Measurements from ENCODE around the gene DAZAP1.
A peak's percentile ranks its signal among the peaks of the same experiment; 100 is the strongest.

The DAZAP1 gene

DNA sequence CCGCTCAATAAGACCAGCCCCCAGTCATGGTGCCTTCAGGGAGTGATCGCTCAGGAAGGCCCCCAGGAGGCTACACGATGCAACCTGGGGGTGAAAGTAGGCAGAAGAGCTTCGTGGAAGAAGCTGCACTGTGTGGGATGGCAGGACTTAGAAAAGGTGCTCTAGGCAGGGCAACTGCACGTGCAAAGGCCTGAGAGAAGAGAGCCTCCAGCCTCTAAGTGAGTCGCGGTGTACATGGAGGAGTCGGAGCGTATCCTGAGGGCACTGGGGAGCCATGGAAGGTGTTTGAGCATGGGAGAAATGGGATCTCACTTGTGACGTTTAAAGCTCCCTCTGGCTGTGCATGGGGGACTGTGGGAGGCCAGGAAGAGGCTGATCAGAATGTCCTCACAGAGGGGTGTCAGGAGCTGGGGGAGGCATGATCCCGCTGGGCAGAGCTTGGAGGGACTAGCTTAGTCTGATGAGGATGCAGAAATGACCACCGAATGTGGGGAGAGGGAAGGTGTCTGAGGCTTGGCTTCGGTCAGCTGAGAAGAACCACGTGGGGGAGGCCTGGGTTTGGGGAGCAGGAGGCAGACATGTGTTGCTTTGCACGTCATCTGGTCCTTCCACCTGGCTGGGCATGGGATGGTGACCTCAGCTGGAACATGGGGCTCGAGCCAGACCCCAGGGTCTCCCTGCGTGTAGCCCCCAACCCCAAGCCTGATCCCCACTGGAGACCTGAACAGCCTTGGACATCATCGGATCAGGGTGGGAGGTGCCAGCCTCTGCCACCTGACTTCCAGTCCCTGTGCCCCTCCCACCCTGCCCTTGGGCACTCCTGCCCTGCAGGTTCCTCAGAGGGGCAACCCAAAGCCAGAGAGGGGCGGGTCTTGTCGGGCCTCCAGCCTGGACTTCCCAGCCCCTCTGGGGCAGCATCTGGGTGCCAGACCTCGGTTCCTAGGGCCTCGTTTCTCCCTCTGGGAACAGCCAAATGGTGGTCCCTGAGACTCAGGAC, 43.6 kb downstream of the DAZAP1 start:
- ATAC-seq: no peak
- peak; percentile 21; the same call in 1 of the 2 replicates for TF ChIP-seq TCF4 (CRISPR knock-in tag; IDR thresholded peaks at IDR 0.05; ENCODE audit: borderline replicate concordance)
- TF ChIP-seq SNAI2 (CRISPR knock-in tag; IDR thresholded peaks at IDR 0.05): no peak

GRCh38 chr19:1451916-1452801, 44.8 kb downstream of the DAZAP1 start:
- TF ChIP-seq PATZ1 (CRISPR knock-in tag; IDR thresholded peaks at IDR 0.05; ENCODE audit: borderline replicate concordance): no peak
- TF ChIP-seq ARNTL (CRISPR knock-in tag; IDR thresholded peaks at IDR 0.05; ENCODE audit: borderline replicate concordance, low read depth): no peak
- TF ChIP-seq TCF4 (CRISPR knock-in tag; IDR thresholded peaks at IDR 0.05; ENCODE audit: borderline replicate concordance): no peak
- TF ChIP-seq ZC3H10 (CRISPR knock-in tag; IDR thresholded peaks at IDR 0.05): no peak
- TF ChIP-seq ZFP3 (CRISPR knock-in tag; IDR thresholded peaks at IDR 0.05): no peak
- TF ChIP-seq ISL1 (CRISPR knock-in tag; IDR thresholded peaks at IDR 0.05): no peak
- no peak for TF ChIP-seq SNAI2 (CRISPR knock-in tag; IDR thresholded peaks at IDR 0.05)
- TF ChIP-seq ZNF565 (CRISPR knock-in tag; conservative IDR thresholded peaks at IDR 0.05; ENCODE audit: low read depth): no peak

GRCh38 chr19:1452802-1453524, 45.6 kb downstream of the DAZAP1 start:
- TF ChIP-seq, protein P1, sequence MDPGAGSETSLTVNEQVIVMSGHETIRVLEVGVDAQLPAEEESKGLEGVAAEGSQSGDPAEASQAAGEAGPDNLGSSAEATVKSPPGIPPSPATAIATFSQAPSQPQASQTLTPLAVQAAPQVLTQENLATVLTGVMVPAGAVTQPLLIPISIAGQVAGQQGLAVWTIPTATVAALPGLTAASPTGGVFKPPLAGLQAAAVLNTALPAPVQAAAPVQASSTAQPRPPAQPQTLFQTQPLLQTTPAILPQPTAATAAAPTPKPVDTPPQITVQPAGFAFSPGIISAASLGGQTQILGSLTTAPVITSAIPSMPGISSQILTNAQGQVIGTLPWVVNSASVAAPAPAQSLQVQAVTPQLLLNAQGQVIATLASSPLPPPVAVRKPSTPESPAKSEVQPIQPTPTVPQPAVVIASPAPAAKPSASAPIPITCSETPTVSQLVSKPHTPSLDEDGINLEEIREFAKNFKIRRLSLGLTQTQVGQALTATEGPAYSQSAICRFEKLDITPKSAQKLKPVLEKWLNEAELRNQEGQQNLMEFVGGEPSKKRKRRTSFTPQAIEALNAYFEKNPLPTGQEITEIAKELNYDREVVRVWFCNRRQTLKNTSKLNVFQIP (CRISPR knock-in tag; IDR thresholded peaks at IDR 0.05; ENCODE audit: borderline replicate concordance, low read depth): no peak
- no peak for TF ChIP-seq CSDC2 (CRISPR knock-in tag; IDR thresholded peaks at IDR 0.05)
- TF ChIP-seq ARNTL (CRISPR knock-in tag; IDR thresholded peaks at IDR 0.05; ENCODE audit: borderline replicate concordance, low read depth): no peak
- no peak for TF ChIP-seq ZNF8 (CRISPR knock-in tag; IDR thresholded peaks at IDR 0.05)
- no peak for TF ChIP-seq PPARA (CRISPR knock-in tag; IDR thresholded peaks at IDR 0.05; ENCODE audit: borderline replicate concordance)
- no peak for TF ChIP-seq ESRRG (CRISPR knock-in tag; IDR thresholded peaks at IDR 0.05)
- TF ChIP-seq ZC3H10 (CRISPR knock-in tag; IDR thresholded peaks at IDR 0.05): no peak
- no peak for TF ChIP-seq GLIS3 (CRISPR knock-in tag; IDR thresholded peaks at IDR 0.05)
- ATAC-seq: no peak

More at GRCh38 chr19:1451916-1452801, 44.8 kb downstream of the DAZAP1 start:
- ATAC-seq: no peak

GRCh38 chr19:1453525-1454364, 46.4 kb downstream of the DAZAP1 start:
- TF ChIP-seq PATZ1 (CRISPR knock-in tag; IDR thresholded peaks at IDR 0.05; ENCODE audit: borderline replicate concordance) (no peak), RARB (CRISPR knock-in tag; IDR thresholded peaks at IDR 0.05) (no peak), BACH2 (CRISPR knock-in tag; IDR thresholded peaks at IDR 0.05; ENCODE audit: borderline replicate concordance) (no peak), ZNF565 (CRISPR knock-in tag; conservative IDR thresholded peaks at IDR 0.05; ENCODE audit: low read depth) (no peak), ZNF70 (CRISPR knock-in tag; IDR thresholded peaks at IDR 0.05) (no peak), GLIS3 (CRISPR knock-in tag; IDR thresholded peaks at IDR 0.05) (no peak), CSDC2 (CRISPR knock-in tag; IDR thresholded peaks at IDR 0.05) (no peak), OSR1 (CRISPR knock-in tag; IDR thresholded peaks at IDR 0.05) (no peak), ZFP3 (CRISPR knock-in tag; IDR thresholded peaks at IDR 0.05) (no peak), ISL1 (CRISPR knock-in tag; IDR thresholded peaks at IDR 0.05) (no peak)
- TF ChIP-seq, protein P2, sequence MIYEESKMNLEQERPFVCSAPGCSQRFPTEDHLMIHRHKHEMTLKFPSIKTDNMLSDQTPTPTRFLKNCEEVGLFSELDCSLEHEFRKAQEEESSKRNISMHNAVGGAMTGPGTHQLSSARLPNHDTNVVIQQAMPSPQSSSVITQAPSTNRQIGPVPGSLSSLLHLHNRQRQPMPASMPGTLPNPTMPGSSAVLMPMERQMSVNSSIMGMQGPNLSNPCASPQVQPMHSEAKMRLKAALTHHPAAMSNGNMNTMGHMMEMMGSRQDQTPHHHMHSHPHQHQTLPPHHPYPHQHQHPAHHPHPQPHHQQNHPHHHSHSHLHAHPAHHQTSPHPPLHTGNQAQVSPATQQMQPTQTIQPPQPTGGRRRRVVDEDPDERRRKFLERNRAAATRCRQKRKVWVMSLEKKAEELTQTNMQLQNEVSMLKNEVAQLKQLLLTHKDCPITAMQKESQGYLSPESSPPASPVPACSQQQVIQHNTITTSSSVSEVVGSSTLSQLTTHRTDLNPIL (CRISPR knock-in tag; IDR thresholded peaks at IDR 0.05; ENCODE audit: low read depth): no peak
- TF ChIP-seq, protein P1 (CRISPR knock-in tag; IDR thresholded peaks at IDR 0.05; ENCODE audit: borderline replicate concordance, low read depth): no peak
- ATAC-seq: peak; percentile 3; the same call in 1 of the 3 replicates
